ENCODE measurements around the gene PRAME.
"Not testable (repeated sequence)": the region's sequence is repeated elsewhere in the genome, so short reads cannot be mapped to it uniquely, and the experiment has no call there.

The PRAME gene

DNA sequence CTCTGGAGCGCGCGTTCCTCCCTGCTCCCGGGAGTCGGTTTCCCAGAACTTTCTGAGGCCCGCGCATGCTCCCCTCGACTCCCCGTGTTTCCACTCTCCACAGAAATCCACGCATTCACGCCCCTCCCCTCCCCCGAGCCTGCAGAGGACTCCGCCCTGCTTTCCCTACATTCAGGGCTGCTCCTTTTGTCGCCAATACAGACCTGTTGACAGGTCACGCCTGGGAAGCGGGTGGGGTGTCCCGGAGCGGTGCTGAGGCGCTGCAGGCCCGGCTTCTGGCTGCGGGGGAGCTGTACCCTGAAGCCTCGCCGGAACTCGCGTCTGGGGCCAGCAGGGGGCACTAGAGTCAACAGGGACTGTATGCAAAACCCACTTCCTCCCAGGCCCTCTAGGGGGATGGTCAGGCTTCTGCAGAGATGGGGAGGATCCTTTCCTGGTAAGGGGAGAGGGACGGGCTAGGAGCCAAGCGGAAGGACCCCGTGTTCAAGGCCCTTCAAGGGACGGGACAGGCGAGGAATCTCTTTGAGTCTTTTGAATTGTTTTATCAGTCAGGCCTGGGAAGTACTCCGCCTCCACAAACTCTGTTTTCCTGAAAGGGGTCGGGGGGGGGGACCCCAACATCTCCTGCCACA, at the start of gene PRAME:
Gene PRAME, minus strand, starts transcription at position 294 of the 632 bp plus-strand sequence. CDS start 2,433 bp downstream, outside the sequence.
- H3K4me3 ChIP-seq (ENCODE audit: control insufficient read depth, low read depth, low read length) = no peak within 1 kb of the TSS
- TF ChIP-seq CTCF (IDR thresholded peaks at IDR 0.05; ENCODE audit: control insufficient read depth, insufficient read depth, low read depth, low read length, missing control alignments) = no peak
- DNase-seq (ENCODE audit: low read depth) = no peak

DNA sequence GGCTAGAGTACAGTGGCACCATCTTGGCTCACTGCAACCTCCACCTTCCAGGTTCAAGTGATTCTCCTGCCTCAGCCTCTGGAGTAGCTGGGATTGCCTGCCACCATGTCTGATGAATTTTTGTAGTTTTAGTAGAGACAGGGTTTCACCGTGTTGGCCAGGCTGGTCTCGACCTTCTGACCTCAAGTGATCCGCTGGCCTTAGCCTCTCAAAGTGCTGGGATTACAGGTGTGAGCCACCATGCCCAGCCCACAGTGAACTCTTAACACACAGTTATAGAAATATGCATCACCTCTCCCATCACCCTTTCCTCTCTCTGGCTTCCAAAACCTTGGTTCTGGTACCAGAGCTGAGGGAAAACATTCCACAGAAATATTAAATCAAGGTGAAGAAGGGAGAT, 49.0 kb upstream of the PRAME start:
- DNase-seq (ENCODE audit: low read depth); H3K4me3 ChIP-seq (ENCODE audit: control insufficient read depth, low read depth, low read length): not testable (repeated sequence)

DNA sequence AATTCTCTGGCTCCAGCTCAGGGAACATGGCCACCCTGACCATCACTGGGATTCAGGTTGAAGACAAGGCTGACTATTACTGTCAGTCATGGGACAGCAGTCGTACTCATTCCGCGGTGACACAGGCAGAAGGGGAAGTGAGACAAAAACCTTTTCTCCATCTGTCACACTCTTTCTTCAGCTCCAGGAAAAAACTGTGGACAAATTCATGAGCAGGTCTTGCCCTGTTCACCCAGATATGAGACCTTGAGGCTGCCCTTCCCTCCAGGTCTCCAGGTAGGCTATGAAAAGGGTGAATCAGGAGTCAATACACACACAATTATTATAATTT, 46.0 kb upstream of the PRAME start:
- no peak overlapping the region for H3K4me3 ChIP-seq (ENCODE audit: control insufficient read depth, low read depth, low read length)
- TF ChIP-seq CTCF (IDR thresholded peaks at IDR 0.05; ENCODE audit: control insufficient read depth, insufficient read depth, low read depth, low read length, missing control alignments) = no peak
- no peak for DNase-seq (ENCODE audit: low read depth)

GRCh38 chr22:22604326-22605073, 45.4 kb upstream of the PRAME start:
- no peak overlapping the region for H3K4me3 ChIP-seq (ENCODE audit: control insufficient read depth, low read depth, low read length)
- DNase-seq (ENCODE audit: low read depth) = no peak
- TF ChIP-seq CTCF (IDR thresholded peaks at IDR 0.05; ENCODE audit: control insufficient read depth, insufficient read depth, low read depth, low read length, missing control alignments) = no peak

DNA sequence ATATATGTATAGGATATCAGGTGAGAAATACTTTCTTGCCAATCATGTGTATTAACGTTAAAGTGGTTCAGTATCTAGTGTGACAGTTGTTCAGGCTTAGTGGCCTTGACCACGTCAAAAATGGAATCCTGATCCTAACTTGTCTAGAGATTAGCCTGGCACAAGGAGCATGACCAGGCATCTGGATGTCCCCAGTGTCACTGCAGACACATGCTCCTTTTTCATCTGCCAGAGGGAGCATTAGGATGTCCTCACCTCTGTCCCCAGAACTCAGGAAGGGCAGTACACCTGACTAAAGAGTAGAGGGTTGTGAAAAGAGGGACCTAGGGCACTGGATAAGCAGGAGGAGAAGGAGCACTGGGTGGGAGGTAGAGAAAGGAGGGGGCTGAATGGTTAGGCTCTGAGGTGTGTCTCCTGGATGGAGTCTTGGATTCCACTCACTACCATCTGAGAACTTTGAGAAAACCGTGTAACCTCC, 44.4 kb upstream of the PRAME start:
- TF ChIP-seq CTCF (IDR thresholded peaks at IDR 0.05; ENCODE audit: control insufficient read depth, insufficient read depth, low read depth, low read length, missing control alignments) = no peak
- H3K4me3 ChIP-seq (ENCODE audit: control insufficient read depth, low read depth, low read length) = no peak overlapping the region
- DNase-seq (ENCODE audit: low read depth) = no peak

GRCh38 chr22:22600531-22601261, 41.6 kb upstream of the PRAME start:
- H3K4me3 ChIP-seq (ENCODE audit: control insufficient read depth, low read depth, low read length) = no peak overlapping the region
- DNase-seq (ENCODE audit: low read depth) = no peak
- no peak for TF ChIP-seq CTCF (IDR thresholded peaks at IDR 0.05; ENCODE audit: control insufficient read depth, insufficient read depth, low read depth, low read length, missing control alignments)

DNA sequence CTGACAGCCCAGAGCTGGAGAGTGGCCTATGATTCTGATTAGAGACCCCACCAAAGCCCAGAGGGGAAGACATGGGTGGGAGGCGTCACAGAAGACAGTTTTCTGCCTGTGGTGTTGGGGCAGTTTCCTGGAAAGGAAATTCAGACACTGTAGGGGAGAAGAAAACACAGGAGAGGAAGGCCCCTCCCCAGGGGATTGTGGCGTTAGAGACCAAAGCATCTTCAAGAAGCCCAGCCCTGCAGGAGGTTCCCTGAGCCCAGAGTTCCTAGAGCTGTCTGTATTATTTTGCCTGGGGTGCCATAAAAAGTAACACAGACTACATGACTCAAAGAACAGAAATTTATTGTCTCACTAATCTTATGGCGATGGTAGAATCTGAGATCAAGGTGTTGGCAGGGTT, 40.2 kb upstream of the PRAME start:
- no peak for TF ChIP-seq CTCF (IDR thresholded peaks at IDR 0.05; ENCODE audit: control insufficient read depth, insufficient read depth, low read depth, low read length, missing control alignments)
- no peak overlapping the region for H3K4me3 ChIP-seq (ENCODE audit: control insufficient read depth, low read depth, low read length)
- DNase-seq (ENCODE audit: low read depth) = no peak
